Osteoblast (primary cell): Measurements from ENCODE around the gene MAN1B1. TPM values are rescaled to one million over a fixed set of nuclear protein-coding genes. Genes with fewer than 3 reads are reported as not detected.

ENCODE experiments used
- DNase-seq: peaks from one replicate; pipeline ENCODE4 v3.0.0; 2011; ENCODE audit warnings: low spot score, mixed read lengths; ENCODE audit not compliant: insufficient read length; ENCODE audit errors: missing footprints
- H2AFZ ChIP-seq: 2 replicates; pipeline ENCODE4 v1.6.0; 2011; ENCODE audit warnings: mild to moderate bottlenecking, low read length
- H3K27ac ChIP-seq: 2 replicates; pipeline ENCODE4 v1.5.1; 2011; ENCODE audit warnings: mild to moderate bottlenecking, low read depth, low read length, moderate library complexity
- H3K27me3 ChIP-seq: 2 replicates; pipeline ENCODE4 v1.6.0; 2012; ENCODE audit warnings: mild to moderate bottlenecking, control low read depth, inconsistent platforms, low read length, moderate library complexity; ENCODE audit not compliant: insufficient read depth
- H3K36me3 ChIP-seq: 2 replicates; pipeline ENCODE4 v1.5.1; 2011; ENCODE audit warnings: mild to moderate bottlenecking, low read length, control low read depth, moderate library complexity; ENCODE audit not compliant: insufficient read depth
- H3K4me1 ChIP-seq: 2 replicates; pipeline ENCODE4 v1.5.1; 2011; ENCODE audit warnings: mild to moderate bottlenecking, low read length, control low read depth, moderate library complexity; ENCODE audit not compliant: insufficient read depth
- H3K4me2 ChIP-seq: 2 replicates; pipeline ENCODE4 v1.6.0; 2011; ENCODE audit warnings: mild to moderate bottlenecking, low read length; ENCODE audit not compliant: insufficient read depth
- H3K4me3 ChIP-seq: fragments of 200-600 bp; sonication (generic); 3 replicates; pipeline ENCODE4 v1.5.1; 2012; ENCODE audit warnings: mild to moderate bottlenecking, low read length, inconsistent platforms; ENCODE audit not compliant: insufficient read depth
- H3K79me2 ChIP-seq: 2 replicates; pipeline ENCODE4 v1.6.0; 2012; ENCODE audit warnings: mild to moderate bottlenecking, low read length, control low read depth, inconsistent platforms; ENCODE audit not compliant: insufficient read depth
- H3K9me3 ChIP-seq: 2 replicates; pipeline ENCODE4 v1.5.1; 2011; ENCODE audit warnings: low read depth, low read length, control low read depth
- H4K20me1 ChIP-seq: 2 replicates; pipeline ENCODE4 v1.6.0; 2012; ENCODE audit warnings: mild to moderate bottlenecking, low read length, control low read depth; ENCODE audit not compliant: insufficient read depth
- CTCF ChIP-seq: IDR thresholded peaks from 2 replicates; pipeline ENCODE4 v1.5.1; 2011; ENCODE audit warnings: mild to moderate bottlenecking, low read depth, low read length, moderate library complexity; ENCODE audit errors: extremely low read depth
- total RNA-seq: library from RNA; depleted of rRNA; stranded (reverse); fragments of >200 nt; gene quantifications from 2 replicates; pipeline ENCODE4 v1.2.3, GENCODE V29; 2012

Gene MAN1B1
- total RNA-seq, 1 donor = 94.1 TPM

- H3K79me2 ChIP-seq = peaks cover 25% of the 10 kb centered on the region
- no peak overlapping the region for H2AFZ ChIP-seq
- no peak overlapping the region for H3K4me2 ChIP-seq
- H3K9me3 ChIP-seq = no peaks in the 10 kb centered on the region
- DNase-seq = no peak
- H3K4me1 ChIP-seq = peaks cover 2% of the 10 kb centered on the region
- no peaks in the 10 kb centered on the region for H3K27me3 ChIP-seq
- H3K36me3 ChIP-seq = peaks cover 5% of the 10 kb centered on the region
- TF ChIP-seq CTCF = no peak
- H4K20me1 ChIP-seq = peaks cover 20% of the 10 kb centered on the region
- no peak overlapping the region for H3K4me3 ChIP-seq
- H3K27ac ChIP-seq = no peak overlapping the region
Observed at GRCh38 chr9:137039611-137040366, 47.0 kb upstream of the MAN1B1 start.

GRCh38 chr9:137040568-137040967, 46.2 kb upstream of the MAN1B1 start:
- H3K36me3 ChIP-seq = peaks cover 5% of the 10 kb centered on the region
- no peak overlapping the region for H3K27ac ChIP-seq
- peaks cover 9% of the 10 kb centered on the region for H3K4me1 ChIP-seq
- H3K4me2 ChIP-seq = no peak overlapping the region
- no peak for DNase-seq
- H2AFZ ChIP-seq = no peak overlapping the region
- H3K4me3 ChIP-seq = no peak overlapping the region
- H3K79me2 ChIP-seq = peaks cover 30% of the 10 kb centered on the region
- no peaks in the 10 kb centered on the region for H3K27me3 ChIP-seq
- no peak for TF ChIP-seq CTCF
- H3K9me3 ChIP-seq = no peaks in the 10 kb centered on the region
- H4K20me1 ChIP-seq = peaks cover 25% of the 10 kb centered on the region

- Histone ChIP-seq H3K36me3 (peaks cover 5% of the 10 kb centered on the region), H3K4me1 (peaks cover 10% of the 10 kb centered on the region), H3K4me3 (no peak overlapping the region), H3K27me3 (no peaks in the 10 kb centered on the region), H2AFZ (no peak overlapping the region), H4K20me1 (peaks cover 25% of the 10 kb centered on the region), H3K27ac (no peak overlapping the region), H3K9me3 (no peaks in the 10 kb centered on the region), H3K4me2 (no peak overlapping the region), H3K79me2 (peaks cover 30% of the 10 kb centered on the region)
- DNase-seq = no peak
- TF ChIP-seq CTCF = no peak
Observed at GRCh38 chr9:137041124-137041523, 45.7 kb upstream of the MAN1B1 start.

GRCh38 chr9:137042751-137043727, 43.7 kb upstream of the MAN1B1 start:
- Histone ChIP-seq H3K36me3 (peaks cover 5% of the 10 kb centered on the region), H3K4me1 (peaks cover 15% of the 10 kb centered on the region), H3K79me2 (peaks cover 30% of the 10 kb centered on the region), H3K4me3 (no peak overlapping the region), H4K20me1 (peaks cover 34% of the 10 kb centered on the region), H3K9me3 (no peaks in the 10 kb centered on the region), H3K27ac (no peak overlapping the region), H3K4me2 (no peak overlapping the region), H3K27me3 (peaks cover 13% of the 10 kb centered on the region), H2AFZ (no peak overlapping the region)
- TF ChIP-seq CTCF = no peak
- no peak for DNase-seq
